SU-DHL-6 (cell line): ENCODE data around the gene SSX2IP.

Experiments
- H2AFZ ChIP-seq: fragments of 200-600 bp; sonication (generic); 2 replicates; pipeline ENCODE4 v1.6.1; 2014; ENCODE audit warnings: low read depth, mild to moderate bottlenecking, moderate library complexity, mixed read lengths, antibody characterized with exemption, low read length; ENCODE audit not compliant: severe bottlenecking
- H3F3A ChIP-seq: fragments of 200-600 bp; shearing (Covaris generic); 2 replicates; pipeline ENCODE4 v1.6.0; 2016; ENCODE audit warnings: antibody characterized with exemption, mild to moderate bottlenecking; ENCODE audit not compliant: insufficient read depth
- H3K27ac ChIP-seq: fragments of 200-600 bp; sonication (generic); 2 replicates; pipeline ENCODE4 v1.5.1; 2016; ENCODE audit warnings: low read depth, mild to moderate bottlenecking, low read length, moderate library complexity, mixed read lengths
- H3K27me3 ChIP-seq: fragments of 200-600 bp; sonication (generic), shearing (Covaris generic); 2 replicates; pipeline ENCODE4 v1.6.0; 2014; ENCODE audit warnings: mild to moderate bottlenecking, low read length
- H3K36me3 ChIP-seq: fragments of 200-600 bp; sonication (generic); 2 replicates; pipeline ENCODE4 v1.6.1; 2014; ENCODE audit warnings: mild to moderate bottlenecking, low read length, mixed read lengths
- H3K4me2 ChIP-seq: fragments of 300-600, 200-600 bp; shearing (Covaris generic), sonication (generic); 2 replicates; pipeline ENCODE4 v1.6.0; 2014; ENCODE audit warnings: low read length, low read depth, mild to moderate bottlenecking; ENCODE audit not compliant: poor library complexity, severe bottlenecking
- H3K4me3 ChIP-seq: fragments of 200-600 bp; sonication (generic); 2 replicates; pipeline ENCODE4 v1.5.1; 2014; ENCODE audit warnings: antibody characterized with exemption, low read length, mild to moderate bottlenecking, mixed read lengths; ENCODE audit not compliant: insufficient read depth, poor library complexity, severe bottlenecking
- H3K79me2 ChIP-seq: fragments of 200-600 bp; sonication (generic); 2 replicates; pipeline ENCODE4 v1.6.1; 2014; ENCODE audit warnings: mild to moderate bottlenecking, low read length, moderate library complexity; ENCODE audit not compliant: insufficient read depth
- H3K9ac ChIP-seq: fragments of 200-600 bp; sonication (generic); 2 replicates; pipeline ENCODE4 v1.7.0; 2014; ENCODE audit warnings: mild to moderate bottlenecking, low read length
- H3K9me2 ChIP-seq: fragments of 200-600 bp; sonication (generic); replicated peaks from 2 replicates; pipeline ENCODE4 v1.6.1; 2014; ENCODE audit warnings: low read length; ENCODE audit not compliant: insufficient read depth
- H3K9me3 ChIP-seq: fragments of 200-600 bp; sonication (generic); 2 replicates; pipeline ENCODE4 v1.6.1; 2014; ENCODE audit warnings: low read length, mixed read lengths; ENCODE audit not compliant: insufficient read depth
- H4K20me1 ChIP-seq: fragments of 200-600 bp; sonication (generic); 2 replicates; pipeline ENCODE4 v1.6.1; 2014; ENCODE audit warnings: low read depth, mild to moderate bottlenecking, antibody characterized with exemption, low read length, moderate library complexity, mixed read lengths
- CTCF ChIP-seq: fragments of 200-600 bp; sonication (generic); IDR thresholded peaks from one replicate; pipeline ENCODE4 v1.5.1; 2017; ENCODE audit warnings: antibody characterized with exemption, mild to moderate bottlenecking, low read length, moderate library complexity; ENCODE audit not compliant: insufficient read depth, poor library complexity, severe bottlenecking
- EZH2phosphoT487 ChIP-seq: fragments of 200-600 bp; sonication (generic), shearing (Covaris generic); conservative IDR thresholded peaks from 2 replicates; pipeline ENCODE4 v1.6.1; 2018; ENCODE audit warnings: mild to moderate bottlenecking, antibody characterized with exemption, low read length, moderate library complexity, mixed read lengths

Gene SSX2IP

DNA sequence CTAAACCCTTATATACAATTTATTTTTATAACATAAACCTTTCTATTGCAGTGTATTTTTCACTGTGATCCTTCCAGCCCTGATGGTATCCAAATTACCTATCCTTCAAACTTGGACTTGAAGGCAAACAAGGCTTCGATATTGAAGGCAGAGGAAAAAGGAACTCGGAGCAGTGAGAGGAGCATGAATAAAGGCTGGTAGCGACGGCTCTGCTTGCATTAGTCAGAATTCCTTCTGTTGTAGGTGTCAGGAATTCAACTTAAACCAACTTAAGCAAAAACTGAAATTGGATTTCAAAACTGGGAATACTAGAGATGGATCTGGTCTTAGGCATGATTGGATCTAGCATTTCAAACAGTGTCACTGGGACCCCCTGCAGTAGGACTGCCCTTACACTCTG lies 17.8 kb upstream of the SSX2IP start:
- TF ChIP-seq CTCF: no peak
- no peak for TF ChIP-seq EZH2phosphoT487
- Histone ChIP-seq H3F3A (no peaks in the 10 kb centered on the region), H3K4me3 (no peak overlapping the region), H3K27ac (no peak overlapping the region), H3K9me3 (no peaks in the 10 kb centered on the region), H3K79me2 (no peaks in the 10 kb centered on the region), H3K9me2 (no peaks in the 10 kb centered on the region), H3K36me3 (no peaks in the 10 kb centered on the region), H4K20me1 (no peaks in the 10 kb centered on the region), H3K27me3 (no peaks in the 10 kb centered on the region), H3K4me2 (no peak overlapping the region), H2AFZ (no peak overlapping the region), H3K9ac (no peak overlapping the region)

DNA sequence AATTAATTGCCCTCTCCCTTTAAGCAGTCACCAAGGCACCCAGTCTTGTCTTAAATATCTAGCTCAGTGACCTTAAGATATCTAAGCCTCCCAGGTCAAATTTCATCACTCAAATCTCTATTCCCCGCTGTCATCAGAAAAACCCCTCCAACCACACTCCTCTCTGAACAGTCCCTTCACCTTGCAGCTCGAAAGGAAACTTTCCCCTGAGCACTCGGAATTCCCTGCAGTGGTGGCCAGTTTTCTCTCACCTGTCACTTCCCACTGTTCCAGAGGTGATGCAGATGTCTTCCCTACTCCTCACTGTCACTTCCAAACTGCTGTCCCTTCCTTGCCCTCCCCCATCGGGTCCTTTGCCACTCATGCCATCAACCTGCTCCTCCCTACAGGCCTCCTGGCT lies 15.3 kb upstream of the SSX2IP start:
- H3F3A ChIP-seq: no peaks in the 10 kb centered on the region
- no peaks in the 10 kb centered on the region for H4K20me1 ChIP-seq
- 0 out of 2 replicates have a peak, but pooled peaks cover 3% of the 10 kb centered on the region for H3K27me3 ChIP-seq
- no peak overlapping the region for H3K4me2 ChIP-seq
- H3K4me3 ChIP-seq: no peak overlapping the region
- no peak overlapping the region for H3K27ac ChIP-seq
- no peaks in the 10 kb centered on the region for H3K9me3 ChIP-seq
- no peaks in the 10 kb centered on the region for H3K79me2 ChIP-seq
- no peak overlapping the region for H2AFZ ChIP-seq
- no peaks in the 10 kb centered on the region for H3K9me2 ChIP-seq
- no peaks in the 10 kb centered on the region for H3K36me3 ChIP-seq
- H3K9ac ChIP-seq: no peak overlapping the region
- TF ChIP-seq CTCF (no peak), EZH2phosphoT487 (no peak)

DNA sequence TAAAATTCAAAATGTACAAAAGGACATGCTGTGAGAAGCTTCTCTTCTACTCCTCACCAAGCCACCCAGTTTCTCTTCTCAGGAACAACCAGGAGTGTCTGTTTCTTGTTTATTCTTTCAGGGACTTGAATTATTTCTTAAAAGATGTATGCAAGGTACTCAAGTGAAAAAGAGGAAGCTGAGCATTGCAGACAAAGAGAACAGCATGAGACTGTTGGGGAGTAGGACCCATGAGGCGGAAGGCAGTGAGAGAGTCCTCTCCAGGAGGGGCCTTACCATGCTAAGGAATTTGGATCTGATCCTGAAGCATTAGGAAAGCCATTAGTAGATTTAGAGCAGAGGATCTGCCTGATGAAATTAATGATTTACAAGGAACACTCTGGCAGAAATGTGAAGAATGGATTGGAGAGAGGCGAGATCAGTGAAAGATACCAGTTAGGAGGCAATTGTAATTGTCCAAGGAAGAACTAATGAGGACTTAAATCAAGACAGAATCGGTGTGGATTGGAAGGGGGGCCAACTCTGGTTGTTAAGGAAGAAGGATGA lies 14.7 kb upstream of the SSX2IP start:
- no peaks in the 10 kb centered on the region for H4K20me1 ChIP-seq

More for the DNA sequence above, 14.7 kb upstream of the SSX2IP start:
- Histone ChIP-seq H2AFZ (no peak overlapping the region), H3K36me3 (no peaks in the 10 kb centered on the region), H3K4me3 (no peak overlapping the region), H3K4me2 (no peak overlapping the region), H3K27me3 (0 out of 2 replicates have a peak, but pooled peaks cover 3% of the 10 kb centered on the region), H3K27ac (no peak overlapping the region), H3K9me3 (no peaks in the 10 kb centered on the region), H3K79me2 (no peaks in the 10 kb centered on the region), H3K9me2 (no peaks in the 10 kb centered on the region), H3F3A (no peaks in the 10 kb centered on the region), H3K9ac (no peak overlapping the region)
- TF ChIP-seq CTCF: no peak
- no peak for TF ChIP-seq EZH2phosphoT487
